ENCODE measurements around the gene ATF3.

ATF3 gene

GRCh38 chr1:212608392-212608958 is at the start of gene ATF3:
TSS of gene ATF3 (plus strand) at chr1:212608761. CDS start at chr1:212615022, 6,261 bp downstream.
- peak; percentile 87 for DNase-seq (ENCODE audit: low spot score)

GRCh38 chr1:212559929-212560328 is 48.6 kb upstream of the ATF3 start:
- no peak for DNase-seq (ENCODE audit: low spot score)

GRCh38 chr1:212560933-212561460 is 47.6 kb upstream of the ATF3 start:
- DNase-seq (ENCODE audit: low spot score) = no peak

GRCh38 chr1:212561501-212561931 is 47.0 kb upstream of the ATF3 start:
- DNase-seq (ENCODE audit: low spot score) = no peak

GRCh38 chr1:212562771-212563170 is 45.8 kb upstream of the ATF3 start:
- no peak for DNase-seq (ENCODE audit: low spot score)

GRCh38 chr1:212565079-212565478 is 43.5 kb upstream of the ATF3 start:
- no peak for DNase-seq (ENCODE audit: low spot score)

GRCh38 chr1:212565571-212566305 is 42.8 kb upstream of the ATF3 start:
- no peak for DNase-seq (ENCODE audit: low spot score)

GRCh38 chr1:212566522-212567479 is 41.8 kb upstream of the ATF3 start:
- DNase-seq (ENCODE audit: low spot score) = peak; percentile 16

GRCh38 chr1:212567638-212568037 is 40.9 kb upstream of the ATF3 start:
- no peak for DNase-seq (ENCODE audit: low spot score)

- no peak for DNase-seq (ENCODE audit: low spot score)
These were observed 39.5 kb upstream of the ATF3 start for GRCh38 chr1:212568978-212569537.

- no peak for DNase-seq (ENCODE audit: low spot score)
These were observed 33.8 kb upstream of the ATF3 start for GRCh38 chr1:212574732-212575131.

- no peak for DNase-seq (ENCODE audit: low spot score)
These were observed 33.2 kb upstream of the ATF3 start for GRCh38 chr1:212575333-212575732.

GRCh38 chr1:212578041-212578440 is 30.5 kb upstream of the ATF3 start:
- DNase-seq (ENCODE audit: low spot score) = no peak

- no peak for DNase-seq (ENCODE audit: low spot score)
These were observed 27.5 kb upstream of the ATF3 start for GRCh38 chr1:212581034-212581433.

GRCh38 chr1:212582291-212582690 is 26.3 kb upstream of the ATF3 start:
- no peak for DNase-seq (ENCODE audit: low spot score)

- DNase-seq (ENCODE audit: low spot score) = no peak
These were observed 25.5 kb upstream of the ATF3 start for GRCh38 chr1:212582808-212583615.

- no peak for DNase-seq (ENCODE audit: low spot score)
These were observed 24.9 kb upstream of the ATF3 start for GRCh38 chr1:212583643-212584042.

GRCh38 chr1:212584092-212584886 is 24.3 kb upstream of the ATF3 start:
- DNase-seq (ENCODE audit: low spot score) = no peak

GRCh38 chr1:212585210-212585609 is 23.4 kb upstream of the ATF3 start:
- DNase-seq (ENCODE audit: low spot score) = no peak

All from HuH-7.5 (cell line).